ENCODE measurements around the gene METTL2A. TPM values are rescaled to one million over a fixed set of nuclear protein-coding genes. Genes with fewer than 3 reads are reported as not detected.
"Not testable (repeated sequence)": the region's sequence is repeated elsewhere in the genome, so short reads cannot be mapped to it uniquely, and the experiment has no call there.

The METTL2A gene
- total RNA-seq, 1 experiment from 2014 or later: 38.7 TPM

GRCh38 chr17:62471380-62471880 lies 47.7 kb downstream of the METTL2A start:
- DNase-seq (ENCODE audit: low spot score): not testable (repeated sequence)

GRCh38 chr17:62473030-62473982 lies 49.6 kb downstream of the METTL2A start:
- DNase-seq (ENCODE audit: low spot score): not testable (repeated sequence)

GRCh38 chr17:62477111-62477510 lies 53.4 kb downstream of the METTL2A start:
- not testable (repeated sequence) for DNase-seq (ENCODE audit: low spot score)

- not testable (repeated sequence) for DNase-seq (ENCODE audit: low spot score)
These were observed 54.2 kb downstream of the METTL2A start for GRCh38 chr17:62477718-62478408.

GRCh38 chr17:62478424-62478879 lies 54.8 kb downstream of the METTL2A start, which contains the start of gene TLK2:
TSS of gene TLK2 (plus strand) at chr17:62478825. CDS start at chr17:62481126, 2,301 bp downstream.
- peak; percentile 53 for DNase-seq (ENCODE audit: low spot score)

GRCh38 chr17:62478880-62479638 lies 55.4 kb downstream of the METTL2A start:
- not testable (repeated sequence) for DNase-seq (ENCODE audit: low spot score)

GRCh38 chr17:62479639-62480258 lies 56.1 kb downstream of the METTL2A start:
- DNase-seq (ENCODE audit: low spot score): not testable (repeated sequence)

- DNase-seq (ENCODE audit: low spot score): not testable (repeated sequence)
These were observed 58.9 kb downstream of the METTL2A start for GRCh38 chr17:62482553-62482952.

GRCh38 chr17:62490990-62491389 lies 67.3 kb downstream of the METTL2A start:
- not testable (repeated sequence) for DNase-seq (ENCODE audit: low spot score)

GRCh38 chr17:62493049-62493655 lies 69.5 kb downstream of the METTL2A start:
- not testable (repeated sequence) for DNase-seq (ENCODE audit: low spot score)

GRCh38 chr17:62494073-62494472 lies 70.4 kb downstream of the METTL2A start:
- DNase-seq (ENCODE audit: low spot score): not testable (repeated sequence)

- DNase-seq (ENCODE audit: low spot score): not testable (repeated sequence)
These were observed 72.6 kb downstream of the METTL2A start for GRCh38 chr17:62496344-62496743.

- DNase-seq (ENCODE audit: low spot score): not testable (repeated sequence)
These were observed 75.1 kb downstream of the METTL2A start for GRCh38 chr17:62498796-62499195.

Other genes starting within 250 kb of the METTL2A start
- gene EFCAB3, start 43.3 kb upstream of the METTL2A start, total RNA-seq (2014; rRNA removed; shearing (Covaris generic)): not detected in 2 replicates
- gene TLK2, start 54.9 kb downstream of the METTL2A start, total RNA-seq (2014; rRNA removed; shearing (Covaris generic)): 56.7 and 65.7 TPM in 2 replicates
- 122 and 123 TPM in 2 replicates for gene MRC2, start 203.8 kb downstream of the METTL2A start, total RNA-seq (2014; rRNA removed; shearing (Covaris generic))

Data from A172 (cell line).